Bone marrow (tissue), 2 donors: ENCODE results near the gene SAMD4A.

Source experiments
- DNase-seq, 2 donors: peaks; one replicate each; lab custom pipeline; 2025; lab: John Stamatoyannopoulos, UW

SAMD4A gene

GRCh38 chr14:54632452-54632851, 65.5 kb downstream of the SAMD4A start:
- DNase-seq = no peak

DNA sequence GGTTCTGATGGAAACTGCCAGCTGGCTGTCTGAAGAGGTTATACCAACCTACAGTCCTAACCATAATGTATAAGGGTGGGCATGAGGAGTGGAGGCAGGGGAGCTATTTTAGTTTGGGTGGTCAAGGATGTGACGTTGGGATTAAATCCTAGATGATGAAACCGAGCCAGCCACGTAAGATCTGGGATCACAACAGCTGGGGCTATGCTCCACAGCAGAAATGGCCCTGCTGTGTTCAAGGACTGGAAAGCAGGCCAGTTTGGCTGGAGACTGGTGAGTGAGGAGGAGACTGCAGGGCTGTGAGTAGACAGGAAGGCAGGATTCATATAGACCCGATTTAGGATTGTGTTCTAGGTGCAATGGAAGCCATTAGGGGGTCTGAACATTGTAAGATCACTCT, 66.1 kb downstream of the SAMD4A start:
- no peak for DNase-seq

GRCh38 chr14:54637270-54638134, 70.6 kb downstream of the SAMD4A start:
- no peak for DNase-seq

DNA sequence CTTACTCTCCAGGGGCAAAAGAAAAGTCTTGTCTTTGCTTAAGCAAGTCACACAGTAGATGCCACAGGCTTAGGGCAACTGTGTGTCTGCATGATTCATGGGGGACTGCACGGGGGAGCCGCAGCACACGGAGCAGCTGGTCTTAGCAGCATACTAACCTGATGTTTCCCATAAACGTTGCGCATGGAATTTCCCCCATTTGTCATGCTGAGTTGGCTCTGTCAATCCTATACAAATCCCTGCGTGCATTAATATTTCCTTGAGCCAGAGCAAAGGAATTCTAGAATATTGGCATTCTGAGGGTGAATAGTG, 71.2 kb downstream of the SAMD4A start:
- DNase-seq = no peak

GRCh38 chr14:54639611-54640010, 72.7 kb downstream of the SAMD4A start:
- DNase-seq = no peak

GRCh38 chr14:54640506-54640905, 73.6 kb downstream of the SAMD4A start:
- no peak for DNase-seq

DNA sequence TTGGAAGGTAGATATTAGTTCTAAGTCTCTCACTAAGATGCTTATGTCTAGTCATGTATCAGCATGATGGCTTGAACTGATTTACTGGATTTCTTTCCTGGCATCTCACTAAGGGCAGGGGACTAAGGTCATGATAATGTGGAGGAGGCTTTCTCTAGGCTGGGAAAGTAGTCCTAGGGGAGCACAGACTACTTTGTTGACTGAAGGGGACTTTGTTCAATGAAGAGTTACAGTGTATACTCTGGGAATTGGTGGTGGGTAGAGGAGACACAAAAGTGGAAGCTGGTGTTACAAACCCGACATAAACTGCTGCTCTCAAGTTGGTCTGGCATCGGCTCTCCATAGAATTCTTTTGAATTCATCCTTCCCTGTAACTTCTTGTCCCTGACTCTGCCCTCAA, 75.2 kb downstream of the SAMD4A start:
- DNase-seq = no peak

GRCh38 chr14:54642801-54643695, 76.1 kb downstream of the SAMD4A start:
- DNase-seq = no peak

- no peak for DNase-seq
Measured at GRCh38 chr14:54643696-54644176, 76.8 kb downstream of the SAMD4A start.

- DNase-seq = no peak
Measured at GRCh38 chr14:54645639-54646038, 78.7 kb downstream of the SAMD4A start.

GRCh38 chr14:54646626-54647025, 79.7 kb downstream of the SAMD4A start:
- DNase-seq = no peak

DNA sequence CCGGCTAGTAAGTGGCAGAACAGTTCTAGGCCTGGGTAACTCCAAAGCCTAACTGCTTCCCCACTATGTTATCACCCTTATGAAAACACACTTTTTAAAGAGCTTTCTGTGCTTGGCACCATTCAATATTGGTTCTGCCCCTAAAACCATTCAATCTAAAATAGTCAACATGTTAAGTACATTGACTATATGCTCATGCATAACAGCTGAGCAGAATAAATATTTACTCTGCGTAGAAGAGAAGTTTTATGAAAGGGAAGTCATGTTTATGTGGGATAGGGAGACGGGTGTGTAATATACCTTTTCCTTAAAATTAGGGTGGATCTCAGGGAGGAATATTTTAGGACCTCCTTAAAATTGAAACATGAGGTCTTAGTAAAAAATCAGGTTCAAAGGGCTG, 80.5 kb downstream of the SAMD4A start:
- no peak for DNase-seq

GRCh38 chr14:54649056-54649455, 82.1 kb downstream of the SAMD4A start:
- no peak for DNase-seq

- no peak for DNase-seq
Measured at GRCh38 chr14:54650331-54650958, 83.5 kb downstream of the SAMD4A start.

DNA sequence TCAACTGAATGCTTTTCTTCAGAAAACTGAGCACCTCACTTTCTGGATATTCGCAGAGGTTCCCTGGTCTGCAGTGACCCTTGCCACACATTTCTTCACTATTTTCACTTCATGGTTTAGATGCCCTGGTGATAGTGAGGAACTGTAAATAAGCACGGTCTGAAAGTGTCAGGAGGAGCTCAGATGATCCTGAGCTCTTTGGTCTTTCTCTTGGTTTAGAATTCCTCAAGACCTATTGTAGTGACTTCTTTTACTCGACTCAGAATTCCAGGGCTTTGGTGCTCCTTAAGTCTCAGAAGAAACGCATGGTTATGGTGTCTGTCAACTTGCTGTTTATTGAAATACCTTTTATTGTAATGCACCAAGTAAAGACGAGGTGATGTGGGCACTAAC, 84.0 kb downstream of the SAMD4A start:
- DNase-seq = no peak

DNA sequence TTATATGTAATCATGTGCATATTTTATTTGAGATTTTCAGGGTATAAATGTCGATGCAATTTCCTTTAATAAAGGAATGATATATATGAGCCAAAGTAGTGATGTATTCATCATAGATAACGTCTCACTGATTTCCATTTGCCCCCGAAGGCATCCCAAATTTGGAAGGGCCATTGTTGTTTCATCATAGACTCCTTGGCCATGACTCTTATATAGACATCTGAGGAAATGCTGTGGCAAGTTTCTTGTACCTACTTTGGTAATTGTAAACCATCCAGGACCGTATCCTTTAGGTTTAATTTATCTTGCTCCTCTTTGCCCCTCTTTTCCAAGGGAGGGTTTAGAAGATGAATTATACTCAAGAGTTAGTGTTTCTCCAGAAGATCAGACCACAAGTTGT, 84.7 kb downstream of the SAMD4A start:
- no peak for DNase-seq

DNA sequence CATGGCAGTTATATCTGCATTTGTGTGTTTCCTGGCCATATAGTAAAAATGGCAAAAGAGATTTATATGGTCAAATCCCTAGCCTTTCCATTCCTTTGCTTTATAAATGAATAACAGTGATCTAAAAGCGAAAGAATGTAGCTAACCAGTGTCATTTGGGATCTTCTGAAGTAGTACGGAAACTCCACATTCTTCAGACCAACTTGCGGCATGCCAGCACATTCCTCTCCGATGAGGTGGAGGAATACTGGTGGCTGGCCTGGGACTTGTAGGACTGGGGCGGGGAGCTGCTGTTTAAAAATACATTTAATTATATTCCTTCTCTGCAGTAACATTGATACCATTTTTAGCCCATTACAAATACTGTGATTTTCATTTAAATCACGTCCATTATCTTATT, 85.3 kb downstream of the SAMD4A start:
- DNase-seq = no peak

DNA sequence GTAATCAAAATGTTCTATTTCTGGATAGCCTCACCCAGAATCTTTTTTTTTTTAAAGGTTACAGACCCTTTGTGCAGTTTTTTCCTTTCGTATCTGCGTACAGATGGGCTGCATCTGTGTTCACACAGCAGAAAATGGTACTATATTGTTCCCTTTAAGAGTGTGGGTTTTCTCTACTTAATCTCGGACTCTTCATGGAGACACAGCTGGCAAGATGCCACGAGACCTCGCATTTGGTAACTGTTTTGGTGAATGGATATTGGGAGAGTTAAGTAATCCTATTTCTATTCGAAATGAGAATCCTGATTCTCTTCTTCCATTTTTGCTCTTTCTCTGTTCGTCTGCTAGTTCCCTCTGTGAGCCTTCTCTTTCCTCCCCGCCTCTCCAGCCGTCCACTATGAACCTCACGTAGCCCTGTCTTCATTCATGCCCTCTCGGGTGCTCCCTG, 85.7 kb downstream of the SAMD4A start:
- no peak for DNase-seq

DNA sequence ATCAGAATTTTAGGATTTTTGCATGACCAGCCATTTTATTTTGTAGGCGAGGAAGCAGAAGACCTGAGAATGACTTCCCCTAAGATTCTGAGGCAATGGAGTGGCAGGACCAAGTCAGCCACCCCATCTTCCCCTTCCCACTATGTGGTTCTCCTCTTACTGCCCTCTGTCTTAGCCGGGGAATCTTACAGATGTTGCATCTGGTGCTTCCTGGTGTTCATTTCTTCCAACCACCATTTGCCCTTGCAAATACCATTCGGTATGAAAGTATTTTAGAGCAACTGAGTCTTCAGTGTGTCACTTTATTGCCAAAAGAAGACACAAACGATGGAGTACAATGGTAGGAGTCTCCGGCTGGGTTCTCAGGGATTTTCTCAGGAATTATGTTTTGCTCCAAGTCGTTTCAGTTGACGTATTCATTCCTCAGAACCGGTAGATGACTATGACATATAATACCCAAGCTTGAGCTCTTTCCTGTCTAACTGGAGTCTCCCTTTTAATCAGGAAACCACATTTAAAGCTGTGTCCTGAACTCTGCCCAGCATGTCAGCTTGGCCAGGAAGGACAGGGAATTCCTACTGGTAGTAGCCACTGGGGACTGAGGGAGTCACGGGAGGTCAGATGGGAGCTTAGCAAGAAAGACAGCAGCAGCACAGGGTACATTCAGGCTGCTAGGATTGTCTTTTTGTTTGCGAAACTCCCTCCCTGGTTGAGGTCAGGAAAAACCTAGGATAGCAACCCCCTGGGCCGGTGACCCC, 87.0 kb downstream of the SAMD4A start:
- peak in 1 of 2 donors; percentile 8 for DNase-seq

DNA sequence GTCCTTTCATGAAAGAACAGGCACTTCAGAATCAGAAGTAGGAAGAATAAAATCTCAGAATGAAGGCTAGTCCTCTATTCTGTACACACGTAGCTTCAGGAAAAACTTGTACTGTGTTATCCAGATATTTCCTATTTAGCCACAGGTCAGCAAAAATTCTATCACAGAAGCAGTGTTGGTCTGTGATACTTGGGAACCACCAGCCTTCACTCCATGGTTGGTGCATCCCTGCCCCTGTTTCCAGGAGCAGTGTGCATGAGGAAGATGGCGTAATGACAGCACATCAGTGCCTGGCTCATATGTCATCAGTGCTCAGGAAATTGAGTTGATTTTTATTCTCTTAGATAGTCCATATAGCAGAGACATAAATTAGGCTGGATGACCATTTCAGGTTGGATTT, 87.7 kb downstream of the SAMD4A start:
- no peak for DNase-seq

- DNase-seq = no peak
Measured at GRCh38 chr14:54658836-54659235, 91.9 kb downstream of the SAMD4A start.

DNA sequence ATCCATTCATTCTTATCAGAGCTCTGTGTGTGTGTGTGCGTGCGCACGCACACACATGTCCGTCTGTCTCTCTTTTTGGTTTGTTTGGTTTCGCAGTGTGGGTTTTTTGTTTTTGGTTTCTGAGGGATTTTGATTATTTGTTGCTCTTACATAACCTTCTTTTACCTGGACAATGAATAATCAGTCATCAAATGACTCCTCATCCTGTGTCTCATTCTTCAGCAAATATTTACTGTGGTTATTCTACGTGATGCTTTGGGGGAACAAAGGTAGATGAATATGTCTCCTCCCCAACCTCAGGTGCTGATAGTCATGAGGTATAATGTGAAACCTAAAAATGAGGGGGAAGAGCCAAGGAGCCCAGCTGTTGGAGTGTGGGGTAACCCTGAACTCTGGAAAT, 92.4 kb downstream of the SAMD4A start:
- no peak for DNase-seq
